Esophagus (tissue), 2 donors: ENCODE data around the gene MT1G. TPM values are rescaled to one million over a fixed set of nuclear protein-coding genes. Genes with fewer than 3 reads are reported as not detected.

Source experiments
- H3K27ac ChIP-seq, 2 donors: one replicate each; pipeline ENCODE4 v1.5.1; 2013; ENCODE audit warnings: low read depth in 2 of 2, mild to moderate bottlenecking in 2 of 2, inconsistent platforms in 1 of 2, low read length in 1 of 2, moderate library complexity in 1 of 2
- H3K27me3 ChIP-seq, 2 donors: one replicate each; pipeline ENCODE4 v1.6.1; 2013; ENCODE audit warnings: low read length in 2 of 2, control low read depth in 1 of 2, mild to moderate bottlenecking in 1 of 2; ENCODE audit not compliant: insufficient read depth in 2 of 2, control insufficient read depth in 1 of 2
- H3K36me3 ChIP-seq, 2 donors: one replicate each; pipeline ENCODE4 v1.6.1; 2013; ENCODE audit warnings: low read length in 1 of 2; ENCODE audit not compliant: control insufficient read depth in 2 of 2, insufficient read depth in 2 of 2
- H3K4me1 ChIP-seq, 2 donors: one replicate each; pipeline ENCODE4 v1.6.1; 2013; ENCODE audit warnings: low read length in 1 of 2; ENCODE audit not compliant: control insufficient read depth in 2 of 2, insufficient read depth in 2 of 2
- H3K4me3 ChIP-seq, 2 donors: one replicate each; pipeline ENCODE4 v1.5.1; 2013; ENCODE audit warnings: low read length in 2 of 2, mild to moderate bottlenecking in 2 of 2, low read depth in 1 of 2, moderate library complexity in 1 of 2
- H3K9me3 ChIP-seq, 2 donors: one replicate each; pipeline ENCODE4 v1.6.1; 2013; ENCODE audit warnings: mild to moderate bottlenecking in 2 of 2, low read depth in 1 of 2, low read length in 1 of 2, moderate library complexity in 1 of 2; ENCODE audit not compliant: control insufficient read depth in 2 of 2, insufficient read depth in 1 of 2
- WGBS, 2 donors: extraction: QIAGEN DNeasy Blood & Tissue Kit; methylation state at CpG; one replicate each; pipeline ENCODE4 v1.1.7; 2013; 5-methylcytosine and 5-hydroxymethylcytosine counted together
- polyA plus RNA-seq, 2 donors: library from polyadenylated mRNA; stranded (reverse); fragments of 200-250 nt; gene quantifications; one replicate each; pipeline ENCODE4 v1.2.3, GENCODE V29; 2013
- donor health status: healthy with polysubstance abuse.
- donor health status: Bipolar disorder and iron deficiency.

MT1G gene
- polyA plus RNA-seq, 2 donors = 459 to 751 TPM

- Histone ChIP-seq H3K36me3 (no peaks in the 10 kb centered on the region), H3K4me3 (no peak overlapping the region), H3K9me3 (peaks cover 0 to 2% of the 10 kb centered on the region in 2 donors), H3K4me1 (peaks cover 6 to 14% of the 10 kb centered on the region in 2 donors), H3K27me3 (no peaks in the 10 kb centered on the region), H3K27ac (no peak overlapping the region)
- WGBS, 2 donors = 96 to 97% methylated on average over 7 of the region's 7 CpGs
Measured at GRCh38 chr16:56686758-56687157, 18.9 kb upstream of the MT1G start.

GRCh38 chr16:56684926-56685590 lies 17.2 kb upstream of the MT1G start:
- no peak overlapping the region for H3K4me3 ChIP-seq
- no peaks in the 10 kb centered on the region for H3K36me3 ChIP-seq
- peaks cover 5 to 11% of the 10 kb centered on the region in 2 donors for H3K4me1 ChIP-seq
- 49 to 61% methylated on average over 4 of the region's 4 CpGs for WGBS, 2 donors
- H3K27me3 ChIP-seq = no peaks in the 10 kb centered on the region
- no peaks in the 10 kb centered on the region for H3K9me3 ChIP-seq
- H3K27ac ChIP-seq = peak overlapping the region; percentile 57 to 83

- Histone ChIP-seq H3K27ac (peak overlapping the region; percentile 57 to 83), H3K27me3 (no peaks in the 10 kb centered on the region), H3K4me1 (peaks cover 5% of the 10 kb centered on the region in 2 donors), H3K36me3 (no peaks in the 10 kb centered on the region), H3K9me3 (no peaks in the 10 kb centered on the region), H3K4me3 (peak overlapping the region in 1 of 2 donors; percentile 70)
- 41 to 54% methylated on average over 4 of the region's 4 CpGs for WGBS, 2 donors
Measured at GRCh38 chr16:56684256-56684925, 16.5 kb upstream of the MT1G start.

- peak overlapping the region; percentile 68 to 70 for H3K4me3 ChIP-seq
- no peaks in the 10 kb centered on the region for H3K9me3 ChIP-seq
- H3K4me1 ChIP-seq = peaks cover 5% of the 10 kb centered on the region in 2 donors
- 40% methylated on average over 5 of the region's 5 CpGs for WGBS, 2 donors
- H3K27me3 ChIP-seq = no peaks in the 10 kb centered on the region
- peak overlapping the region; percentile 62 to 83 for H3K27ac ChIP-seq
- H3K36me3 ChIP-seq = no peaks in the 10 kb centered on the region
Measured at GRCh38 chr16:56683424-56684172, 15.7 kb upstream of the MT1G start.

- peaks cover 5% of the 10 kb centered on the region in 2 donors for H3K4me1 ChIP-seq
- peak overlapping the region; percentile 62 to 71 for H3K27ac ChIP-seq
- H3K4me3 ChIP-seq = peak overlapping the region; percentile 68 to 70
- 21 to 24% methylated on average over 8 of the region's 8 CpGs for WGBS, 2 donors
- no peaks in the 10 kb centered on the region for H3K36me3 ChIP-seq
- H3K27me3 ChIP-seq = no peaks in the 10 kb centered on the region
- no peaks in the 10 kb centered on the region for H3K9me3 ChIP-seq
Measured at GRCh38 chr16:56682703-56683397, 15.0 kb upstream of the MT1G start.

- 0 to 1% methylated on average over 49 of the region's 49 CpGs for WGBS, 2 donors
- no peaks in the 10 kb centered on the region for H3K36me3 ChIP-seq
- peak within 1 kb of the TSS; percentile 66 to 79 for H3K27ac ChIP-seq
- H3K9me3 ChIP-seq = no peaks in the 10 kb centered on the region
- peaks cover 5% of the 10 kb centered on the region in 2 donors for H3K4me1 ChIP-seq
- no peaks in the 10 kb centered on the region for H3K27me3 ChIP-seq
- peak within 1 kb of the TSS; percentile 68 to 70 for H3K4me3 ChIP-seq
Measured at GRCh38 chr16:56681939-56682702, 14.3 kb upstream of the MT1G start, which contains the start of gene MT1X. TSS of gene MT1X (plus strand) at chr16:56682470. CDS start at chr16:56682541, 71 bp downstream.

GRCh38 chr16:56679818-56680217 lies 12.0 kb upstream of the MT1G start:
- Histone ChIP-seq H3K4me3 (no peak overlapping the region), H3K36me3 (no peaks in the 10 kb centered on the region), H3K4me1 (peaks cover 2 to 10% of the 10 kb centered on the region in 2 donors), H3K9me3 (no peaks in the 10 kb centered on the region), H3K27ac (peak overlapping the region in 1 of 2 donors; percentile 7), H3K27me3 (no peaks in the 10 kb centered on the region)
- 80 to 81% methylated on average over 6 of the region's 6 CpGs for WGBS, 2 donors

DNA sequence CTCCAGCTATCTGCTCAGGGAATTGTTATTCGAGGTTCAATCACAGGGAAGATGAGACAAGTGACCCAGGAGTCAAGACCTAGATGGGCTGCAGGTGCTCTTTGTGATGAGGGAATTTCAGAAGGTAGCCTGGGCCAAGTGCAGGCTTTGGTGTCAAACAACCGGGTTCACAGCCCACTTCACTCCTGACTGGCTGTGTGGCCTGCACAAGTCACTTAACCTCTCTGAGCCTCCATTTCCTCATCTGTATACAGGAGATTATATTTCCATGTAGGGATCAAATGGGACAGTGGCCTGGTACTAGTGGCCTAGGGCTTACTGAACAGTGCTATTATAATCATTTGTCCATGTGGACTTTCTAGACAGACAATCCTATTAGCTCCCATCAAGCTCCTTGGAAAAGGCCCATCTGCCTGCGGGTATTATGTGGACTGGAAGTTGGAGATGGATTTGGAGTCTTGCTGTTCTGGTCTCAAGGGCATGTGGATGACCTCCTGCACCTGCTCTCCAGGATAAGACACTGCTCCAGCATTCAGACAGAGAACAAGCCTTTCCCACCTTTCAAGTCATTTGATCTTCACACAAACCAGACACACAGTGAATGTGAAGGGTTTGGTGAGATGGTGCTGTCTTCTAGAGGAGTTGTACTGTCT lies 11.3 kb upstream of the MT1G start:
- no peaks in the 10 kb centered on the region for H3K9me3 ChIP-seq
- peak overlapping the region in 1 of 2 donors; percentile 7 for H3K27ac ChIP-seq
- H3K36me3 ChIP-seq = no peaks in the 10 kb centered on the region
- WGBS, 2 donors = 92% methylated on average over 3 of the region's 3 CpGs
- H3K4me1 ChIP-seq = peaks cover 1 to 10% of the 10 kb centered on the region in 2 donors
- no peaks in the 10 kb centered on the region for H3K27me3 ChIP-seq
- no peak overlapping the region for H3K4me3 ChIP-seq
